ENCODE measurements around the gene RPL35.

Gene RPL35

DNA sequence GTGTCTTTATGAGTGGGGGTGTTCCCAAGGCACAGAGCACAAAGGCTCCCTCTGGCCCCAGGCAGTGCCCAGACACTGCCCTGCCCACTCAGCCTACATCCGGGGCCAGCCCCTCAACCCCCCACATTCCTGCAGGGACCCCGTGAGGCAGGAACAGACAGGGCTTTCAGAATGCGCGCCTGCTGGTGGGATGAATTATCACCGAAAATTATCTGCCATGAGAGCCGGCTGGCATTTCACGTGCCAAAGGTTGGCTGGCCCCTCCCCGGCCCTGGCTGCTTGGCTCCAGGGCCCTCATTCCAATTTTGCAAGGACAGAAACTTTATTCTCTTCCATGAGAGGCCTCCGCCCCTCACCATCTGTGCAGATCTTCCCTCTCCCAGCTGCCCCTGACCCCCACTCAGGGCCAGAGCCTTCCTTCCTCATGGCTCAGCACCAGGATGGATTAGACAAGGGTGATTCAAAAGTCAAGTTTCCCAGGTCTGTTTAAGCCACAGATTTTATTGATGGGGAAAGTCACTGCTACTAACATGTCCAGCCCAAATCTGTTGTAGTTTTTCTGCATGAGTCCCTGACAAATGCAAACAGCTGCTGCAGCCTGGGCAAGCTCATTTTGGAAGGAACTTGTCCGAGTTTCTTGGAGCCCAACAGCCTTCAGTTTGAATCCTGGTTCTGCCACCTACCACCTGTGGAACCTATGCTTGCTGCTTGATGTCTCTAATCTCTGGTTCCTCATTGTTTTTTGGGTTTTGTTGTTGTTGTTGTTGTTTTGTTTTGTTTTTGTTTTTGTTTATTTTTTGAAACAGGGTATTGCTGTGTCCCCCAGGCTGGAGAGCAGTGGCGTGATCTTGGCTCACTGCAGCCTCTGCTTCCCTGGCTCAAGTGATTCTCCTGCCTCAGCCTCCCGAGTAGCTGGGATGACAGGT lies 40.8 kb downstream of the RPL35 start:
- no peak for DNase-seq (ENCODE audit: low read depth in 3 of 3)

DNA sequence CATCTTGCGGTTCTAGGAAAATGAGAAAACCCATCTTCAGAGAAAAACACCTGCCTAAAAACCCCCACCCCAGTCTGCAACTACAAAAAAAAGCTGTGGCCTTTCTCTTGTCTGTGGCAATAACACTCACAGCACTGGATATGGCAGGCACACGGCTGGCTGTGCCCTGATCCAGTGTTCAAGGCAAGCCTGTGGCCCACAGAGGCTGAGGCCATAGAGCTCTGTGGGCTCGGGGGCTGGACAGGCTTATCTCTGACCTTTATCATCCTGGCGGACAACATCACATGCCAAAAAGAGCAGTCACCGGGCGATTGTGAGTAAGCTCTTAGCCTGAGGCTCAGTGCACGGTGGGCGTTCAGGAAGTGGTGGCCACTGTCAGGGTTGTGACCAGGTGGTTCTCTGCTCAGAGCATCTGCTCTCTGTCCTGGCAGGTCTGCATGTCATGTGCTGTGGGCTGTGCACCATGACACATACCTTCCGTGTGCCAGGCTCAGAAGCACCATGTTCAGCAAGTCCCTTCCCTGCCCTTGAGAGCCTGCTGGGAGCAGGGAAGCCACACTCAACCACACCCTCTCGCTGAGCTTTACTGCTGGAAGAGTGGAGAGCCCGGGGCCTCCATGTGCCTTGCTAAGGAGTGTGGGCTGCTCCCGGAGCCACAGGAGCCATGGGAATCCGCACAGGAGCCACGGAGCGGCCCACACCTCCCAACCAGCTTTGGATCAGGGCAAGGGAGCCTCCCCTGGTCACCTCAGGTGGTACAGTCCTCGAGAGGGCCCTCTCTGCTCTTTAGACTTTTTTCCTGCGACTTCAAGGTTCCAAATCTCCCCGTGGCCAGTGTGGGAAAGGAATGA lies 43.1 kb downstream of the RPL35 start:
- DNase-seq (ENCODE audit: low read depth in 3 of 3): no peak

- DNase-seq (ENCODE audit: low read depth in 3 of 3): no peak
These were observed 46.2 kb downstream of the RPL35 start for GRCh38 chr9:124815601-124816000.

- DNase-seq (ENCODE audit: low read depth in 3 of 3): no peak
These were observed 47.6 kb downstream of the RPL35 start for GRCh38 chr9:124814164-124814535.

DNA sequence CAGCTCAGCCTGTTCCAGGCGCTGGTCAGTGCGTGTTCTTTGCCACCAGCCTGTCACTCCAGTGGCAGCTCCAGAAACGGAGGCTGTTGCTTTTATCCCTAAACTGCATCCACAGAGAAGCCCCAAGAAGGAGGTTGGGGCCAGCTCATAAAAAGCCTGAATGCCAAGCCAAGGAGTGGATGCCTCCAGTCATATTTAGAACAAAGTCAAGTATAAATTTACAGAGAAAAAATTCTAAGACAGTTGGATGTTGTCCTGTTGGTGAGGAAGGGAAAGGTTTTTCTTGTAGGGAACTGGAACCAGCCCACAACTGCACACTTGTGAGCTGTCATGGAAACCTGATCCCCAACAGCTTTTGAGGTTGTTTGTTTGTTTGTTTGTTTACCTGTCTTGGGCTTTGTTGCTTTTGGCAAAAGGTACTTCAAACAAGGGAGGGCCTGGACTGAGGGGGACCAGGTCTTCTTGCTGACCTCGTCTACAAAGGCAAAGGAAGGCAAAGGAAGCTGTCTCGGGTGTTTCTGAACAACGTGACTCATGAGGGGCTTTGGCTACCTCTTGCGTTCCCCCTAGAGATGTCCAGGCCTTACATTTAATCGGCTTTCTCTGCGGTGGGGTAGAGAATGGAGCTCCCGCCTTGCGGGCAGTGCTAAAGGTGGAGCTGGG lies 48.1 kb downstream of the RPL35 start:
- no peak for DNase-seq (ENCODE audit: low read depth in 3 of 3)

DNA sequence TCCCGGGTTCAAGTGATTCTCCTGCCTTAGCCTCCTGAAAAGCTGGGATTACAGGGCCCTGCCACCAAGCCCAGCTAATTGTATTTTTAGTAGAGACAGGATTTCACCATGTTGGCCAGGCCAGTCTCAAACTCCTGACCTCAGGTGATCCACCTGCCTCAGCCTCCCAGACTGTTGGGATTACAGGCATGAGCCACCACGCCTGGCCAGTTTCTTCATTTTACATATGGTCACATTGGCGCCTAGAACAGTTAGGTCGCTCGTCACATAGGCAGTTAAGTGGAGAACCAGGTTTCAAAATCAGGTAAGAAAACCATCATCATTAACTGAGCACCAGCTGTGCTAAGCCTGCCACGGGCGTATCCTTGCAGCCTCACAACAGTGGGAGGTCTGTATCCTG lies 48.7 kb downstream of the RPL35 start:
- DNase-seq (ENCODE audit: low read depth in 3 of 3): no peak

- DNase-seq (ENCODE audit: low read depth in 3 of 3): no peak
These were observed 49.3 kb downstream of the RPL35 start for GRCh38 chr9:124812441-124812876.

DNA sequence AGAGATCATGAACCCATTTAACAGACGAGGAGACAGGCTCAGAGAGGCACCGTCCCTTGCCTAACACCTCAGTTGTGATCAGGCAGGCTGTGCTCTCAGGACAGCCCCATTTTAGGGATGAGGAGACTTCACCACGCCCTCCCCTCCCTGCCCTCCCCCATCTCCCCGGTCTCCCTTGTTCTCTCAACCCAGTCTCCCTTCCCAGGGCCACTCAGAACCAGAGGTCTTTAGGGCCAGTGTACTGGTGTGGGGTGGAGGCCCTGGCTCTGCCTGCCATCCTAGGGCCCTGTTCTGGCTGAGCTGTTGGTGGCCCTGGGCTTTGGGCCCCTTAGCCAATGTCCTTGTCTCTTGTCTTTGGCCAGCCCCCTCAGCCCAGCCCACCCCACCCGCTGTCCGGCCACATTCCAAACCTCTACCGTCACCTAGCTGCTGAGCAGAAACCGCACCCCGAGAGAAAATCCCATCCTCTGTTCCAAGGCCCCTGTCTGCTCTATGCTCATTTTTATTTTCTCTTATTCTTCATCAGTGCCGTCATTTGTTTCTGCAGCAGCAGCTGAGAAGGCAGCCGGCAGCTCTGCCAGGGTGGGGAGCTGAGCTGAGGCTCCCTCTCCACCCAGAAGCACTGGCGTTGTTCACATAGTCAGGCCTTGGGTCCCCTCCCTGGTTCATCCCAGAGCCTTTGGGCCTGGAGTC lies 50.9 kb downstream of the RPL35 start:
- DNase-seq (ENCODE audit: low read depth in 3 of 3): no peak

- no peak for DNase-seq (ENCODE audit: low read depth in 3 of 3)
These were observed 51.8 kb downstream of the RPL35 start for GRCh38 chr9:124809741-124810500.

- DNase-seq (ENCODE audit: low read depth in 3 of 3): no peak
These were observed 52.5 kb downstream of the RPL35 start for GRCh38 chr9:124809211-124809610.

DNA sequence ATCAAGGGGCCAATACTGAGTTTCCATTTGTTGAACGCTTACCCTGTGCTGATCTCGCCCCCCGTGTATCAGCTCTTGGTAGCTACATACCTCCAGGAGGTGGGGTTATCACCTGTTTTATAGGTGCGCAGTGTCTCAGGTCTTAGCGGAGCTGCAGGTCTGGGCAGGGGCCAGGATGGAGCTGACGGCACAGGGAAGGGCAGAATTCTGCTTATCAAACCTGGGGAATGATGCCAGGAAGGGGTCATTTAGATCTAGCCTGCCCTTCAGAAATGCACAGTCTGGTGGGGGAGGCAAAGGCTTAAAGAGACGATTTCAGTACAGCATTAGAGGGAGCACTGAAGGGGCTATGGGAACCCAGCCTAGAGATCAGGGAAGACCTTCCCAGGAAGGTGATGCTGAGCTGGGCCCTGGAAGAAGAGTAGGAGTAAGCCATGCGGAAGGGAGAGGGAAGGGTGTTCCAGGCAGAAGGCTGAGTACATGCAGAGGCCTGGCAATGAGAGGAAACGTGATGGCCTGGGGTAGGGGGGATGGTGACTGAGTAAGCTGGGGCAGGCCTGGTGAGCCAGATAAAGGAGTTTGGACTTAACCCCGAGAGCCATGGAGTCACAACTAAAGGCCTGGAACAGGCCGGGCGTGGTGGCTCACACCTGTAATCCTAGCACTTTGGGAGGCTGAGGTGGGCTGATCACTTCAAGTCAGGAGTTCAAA lies 53.4 kb downstream of the RPL35 start:
- DNase-seq (ENCODE audit: low read depth in 3 of 3): no peak
